MG63 (cell line): ENCODE data around the gene PRSS2. TPM values are rescaled to one million over a fixed set of nuclear protein-coding genes. Genes with fewer than 3 reads are reported as not detected.
"Not testable (repeated sequence)": the region's sequence is repeated elsewhere in the genome, so short reads cannot be mapped to it uniquely, and the experiment has no call there.

ENCODE experiments used
- DNase-seq: peaks from one replicate; pipeline ENCODE4 v3.0.0-alpha.2; 2020
- H3K27me3 ChIP-seq: fragments of 250-450 bp; sonication (Bioruptor Pico); 2 replicates; pipeline ENCODE4 v1.5.1; 2020; ENCODE audit warnings: mild to moderate bottlenecking, moderate library complexity
- H3K36me3 ChIP-seq: fragments of 250-450 bp; sonication (Bioruptor Pico); 2 replicates; pipeline ENCODE4 v1.5.1; 2020; ENCODE audit warnings: mild to moderate bottlenecking, moderate library complexity
- H3K4me3 ChIP-seq: fragments of 250-450 bp; sonication (Bioruptor Pico); 2 replicates; pipeline ENCODE4 v1.5.1; 2020; ENCODE audit warnings: mild to moderate bottlenecking, moderate library complexity
- H3K9me3 ChIP-seq: fragments of 250-450 bp; sonication (Bioruptor Pico); 2 replicates; pipeline ENCODE4 v1.5.1; 2020; ENCODE audit warnings: mild to moderate bottlenecking, moderate library complexity
- total RNA-seq: library from RNA; depleted of rRNA; stranded (reverse); fragments of >200 nt; shearing (Covaris generic); gene quantifications from 2 replicates; pipeline ENCODE4 v1.2.3, GENCODE V29; 2014; ENCODE audit warnings: low replicate concordance

PRSS2 gene
- total RNA-seq, 1 experiment from 2014 or later, result not detected

GRCh38 chr7:142753366-142753765 lies 17.4 kb upstream of the PRSS2 start:
- Histone ChIP-seq H3K36me3 (no peaks in the 10 kb centered on the region), H3K9me3 (no peaks in the 10 kb centered on the region), H3K4me3 (no peak overlapping the region), H3K27me3 (no peaks in the 10 kb centered on the region)
- DNase-seq, result no peak

- H3K9me3 ChIP-seq, H3K4me3 ChIP-seq, H3K36me3 ChIP-seq, DNase-seq, H3K27me3 ChIP-seq: not testable (repeated sequence)
Measured at GRCh38 chr7:142753925-142754491, 16.8 kb upstream of the PRSS2 start.

- no peaks in the 10 kb centered on the region for H3K27me3 ChIP-seq
- DNase-seq, result no peak
- no peak overlapping the region for H3K4me3 ChIP-seq
- H3K36me3 ChIP-seq, result no peaks in the 10 kb centered on the region
- H3K9me3 ChIP-seq, result no peaks in the 10 kb centered on the region
Measured at GRCh38 chr7:142754681-142755575, 15.8 kb upstream of the PRSS2 start.

GRCh38 chr7:142758312-142758711 lies 12.5 kb upstream of the PRSS2 start:
- not testable (repeated sequence) for H3K27me3 ChIP-seq, H3K4me3 ChIP-seq, H3K9me3 ChIP-seq, DNase-seq, H3K36me3 ChIP-seq

- DNase-seq, result no peak
- no peaks in the 10 kb centered on the region for H3K27me3 ChIP-seq
- no peak overlapping the region for H3K4me3 ChIP-seq
- no peaks in the 10 kb centered on the region for H3K36me3 ChIP-seq
- H3K9me3 ChIP-seq, result no peaks in the 10 kb centered on the region
Measured at GRCh38 chr7:142759433-142759832, 11.3 kb upstream of the PRSS2 start.

GRCh38 chr7:142760071-142760642 lies 10.6 kb upstream of the PRSS2 start:
- Histone ChIP-seq H3K36me3 (no peaks in the 10 kb centered on the region), H3K9me3 (no peaks in the 10 kb centered on the region), H3K27me3 (no peaks in the 10 kb centered on the region), H3K4me3 (no peak overlapping the region)
- DNase-seq, result no peak

GRCh38 chr7:142761606-142762005 lies 9.2 kb upstream of the PRSS2 start:
- H3K4me3 ChIP-seq, DNase-seq, H3K36me3 ChIP-seq: not testable (repeated sequence)

GRCh38 chr7:142762104-142762503 lies 8.7 kb upstream of the PRSS2 start:
- H3K36me3 ChIP-seq, result no peaks in the 10 kb centered on the region
- H3K27me3 ChIP-seq, result no peaks in the 10 kb centered on the region
- no peak overlapping the region for H3K4me3 ChIP-seq
- no peak for DNase-seq
- no peaks in the 10 kb centered on the region for H3K9me3 ChIP-seq

More at GRCh38 chr7:142761606-142762005, 9.2 kb upstream of the PRSS2 start:
- not testable (repeated sequence) for H3K27me3 ChIP-seq, H3K9me3 ChIP-seq

- no peak for DNase-seq
- Histone ChIP-seq H3K4me3 (no peak overlapping the region), H3K36me3 (no peaks in the 10 kb centered on the region), H3K27me3 (no peaks in the 10 kb centered on the region), H3K9me3 (no peaks in the 10 kb centered on the region)
Measured at GRCh38 chr7:142767451-142767850, 3.3 kb upstream of the PRSS2 start.

GRCh38 chr7:142767861-142768260 lies 2.9 kb upstream of the PRSS2 start:
- H3K36me3 ChIP-seq, result no peaks in the 10 kb centered on the region
- no peaks in the 10 kb centered on the region for H3K27me3 ChIP-seq
- no peak for DNase-seq
- H3K9me3 ChIP-seq, result no peaks in the 10 kb centered on the region
- no peak overlapping the region for H3K4me3 ChIP-seq

GRCh38 chr7:142768885-142769284 lies 1.9 kb upstream of the PRSS2 start:
- H3K4me3 ChIP-seq, H3K36me3 ChIP-seq, H3K27me3 ChIP-seq, H3K9me3 ChIP-seq, DNase-seq: not testable (repeated sequence)

GRCh38 chr7:142771353-142771723 lies 568 bp downstream of the PRSS2 start:
- Histone ChIP-seq H3K27me3 (no peaks in the 10 kb centered on the region), H3K36me3 (no peaks in the 10 kb centered on the region), H3K9me3 (no peaks in the 10 kb centered on the region), H3K4me3 (no peak overlapping the region)
- DNase-seq, result no peak

GRCh38 chr7:142772051-142772450 lies 1.3 kb downstream of the PRSS2 start:
- no peak for DNase-seq
- Histone ChIP-seq H3K27me3 (no peaks in the 10 kb centered on the region), H3K36me3 (no peaks in the 10 kb centered on the region), H3K9me3 (no peaks in the 10 kb centered on the region), H3K4me3 (no peak overlapping the region)

- H3K9me3 ChIP-seq, result no peaks in the 10 kb centered on the region
Measured at GRCh38 chr7:142772673-142773072, 1.9 kb downstream of the PRSS2 start.

GRCh38 chr7:142773230-142773629 lies 2.5 kb downstream of the PRSS2 start:
- Histone ChIP-seq H3K9me3 (no peaks in the 10 kb centered on the region), H3K27me3 (no peaks in the 10 kb centered on the region), H3K4me3 (no peak overlapping the region), H3K36me3 (no peaks in the 10 kb centered on the region)
- DNase-seq, result no peak

More at GRCh38 chr7:142772673-142773072, 1.9 kb downstream of the PRSS2 start:
- no peak overlapping the region for H3K4me3 ChIP-seq
- DNase-seq, result no peak
- no peaks in the 10 kb centered on the region for H3K27me3 ChIP-seq
- no peaks in the 10 kb centered on the region for H3K36me3 ChIP-seq

- Histone ChIP-seq H3K4me3 (no peak overlapping the region), H3K36me3 (no peaks in the 10 kb centered on the region), H3K9me3 (no peaks in the 10 kb centered on the region), H3K27me3 (no peaks in the 10 kb centered on the region)
- no peak for DNase-seq
Measured at GRCh38 chr7:142773937-142774744, 3.4 kb downstream of the PRSS2 start.

- DNase-seq, result no peak
Measured at GRCh38 chr7:142774826-142775225, 4.1 kb downstream of the PRSS2 start.

More at GRCh38 chr7:142774826-142775225, 4.1 kb downstream of the PRSS2 start:
- no peaks in the 10 kb centered on the region for H3K27me3 ChIP-seq
- H3K4me3 ChIP-seq, result no peak overlapping the region
- no peaks in the 10 kb centered on the region for H3K9me3 ChIP-seq
- no peaks in the 10 kb centered on the region for H3K36me3 ChIP-seq
